SIG-M5 treated with dmso at 0.1 percent for 504 hours (cell line): ENCODE results near the gene OXSM.

ENCODE experiments used
- DNase-seq: peaks from one replicate; lab custom pipeline; 2025; ENCODE audit not compliant: unreplicated experiment; lab: John Stamatoyannopoulos, UW

OXSM gene

GRCh38 chr3:25803833-25804232, 13.9 kb downstream of the OXSM start:
- no peak for DNase-seq

GRCh38 chr3:25804676-25805075, 14.8 kb downstream of the OXSM start:
- DNase-seq, result no peak

- no peak for DNase-seq
These were observed 22.8 kb downstream of the OXSM start for GRCh38 chr3:25812644-25813043.

GRCh38 chr3:25817107-25817506, 27.2 kb downstream of the OXSM start:
- no peak for DNase-seq

- DNase-seq, result no peak
These were observed 27.7 kb downstream of the OXSM start for GRCh38 chr3:25817638-25818037.

GRCh38 chr3:25818335-25818734, 28.4 kb downstream of the OXSM start:
- DNase-seq, result no peak

- no peak for DNase-seq
These were observed 30.5 kb downstream of the OXSM start for GRCh38 chr3:25820366-25820765.

GRCh38 chr3:25820816-25821486, 31.1 kb downstream of the OXSM start:
- DNase-seq, result no peak

GRCh38 chr3:25821746-25822573, 32.1 kb downstream of the OXSM start:
- no peak for DNase-seq

GRCh38 chr3:25823314-25823713, 33.4 kb downstream of the OXSM start:
- no peak for DNase-seq

- no peak for DNase-seq
These were observed 36.6 kb downstream of the OXSM start for GRCh38 chr3:25826510-25826909.

- no peak for DNase-seq
These were observed 40.7 kb downstream of the OXSM start for GRCh38 chr3:25830373-25831280.

GRCh38 chr3:25831578-25831977, 41.7 kb downstream of the OXSM start:
- peak; percentile 41 for DNase-seq

- DNase-seq, result no peak
These were observed 44.5 kb downstream of the OXSM start for GRCh38 chr3:25834346-25834745.

- no peak for DNase-seq
These were observed 46.7 kb downstream of the OXSM start for GRCh38 chr3:25836579-25836978.

GRCh38 chr3:25837038-25837437, 47.1 kb downstream of the OXSM start:
- DNase-seq, result no peak

GRCh38 chr3:25840099-25840498, 50.2 kb downstream of the OXSM start:
- no peak for DNase-seq

- DNase-seq, result no peak
These were observed 53.4 kb downstream of the OXSM start for GRCh38 chr3:25843332-25843731.
